Measurements from ENCODE around the gene GPC6.
A peak's percentile ranks its signal among the peaks of the same experiment; 100 is the strongest.
"Not testable (repeated sequence)": the region's sequence is repeated elsewhere in the genome, so short reads cannot be mapped to it uniquely, and the experiment has no call there.

The GPC6 gene

DNA sequence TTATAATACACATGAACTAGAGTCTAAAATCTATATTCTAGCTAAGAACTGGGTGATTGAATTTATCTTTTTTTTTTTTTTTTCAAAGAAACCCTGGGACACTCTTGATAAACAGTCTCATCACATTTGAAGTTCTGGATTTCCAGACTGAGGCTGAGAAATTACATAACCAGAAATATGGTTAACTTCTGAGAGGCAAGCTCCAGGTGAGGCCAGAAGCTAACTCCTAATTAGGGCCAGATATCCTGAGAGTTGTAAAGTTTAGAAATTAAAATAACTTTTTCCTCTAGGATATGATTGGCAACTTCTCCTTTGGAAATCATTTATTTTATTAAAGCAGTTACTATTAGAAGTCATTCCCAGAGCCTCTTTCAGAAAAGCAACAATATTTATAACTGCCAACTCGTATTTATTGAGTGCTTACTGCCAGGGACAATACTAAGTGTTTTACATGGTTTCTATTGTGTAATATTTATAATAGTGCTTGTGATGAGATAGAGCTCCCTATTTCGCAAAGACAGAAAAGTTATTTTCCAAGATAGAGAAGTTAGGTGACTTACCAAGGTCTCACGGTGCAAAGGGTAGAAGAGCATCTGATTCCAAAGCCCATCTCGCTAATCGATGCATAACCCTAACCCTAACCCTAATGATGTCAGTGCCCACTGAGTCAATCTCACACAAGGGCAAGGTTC lies 1065.2 kb downstream of the GPC6 start:
- no peak for DNase-seq

DNA sequence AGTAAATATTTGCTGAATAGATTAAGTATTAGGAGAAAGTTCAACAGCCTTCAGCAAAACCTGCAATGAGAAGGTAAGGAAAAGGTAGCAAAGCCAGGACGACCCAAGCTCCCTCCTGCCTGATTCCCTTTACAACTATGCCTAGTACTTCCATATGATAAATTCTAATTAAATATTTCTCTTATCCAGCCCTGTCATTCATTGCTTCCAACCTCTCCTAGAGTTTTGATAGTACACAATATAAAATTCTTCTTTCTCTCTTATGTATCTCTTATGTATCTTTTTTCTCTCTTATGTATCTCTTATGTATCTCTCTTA lies 1065.7 kb downstream of the GPC6 start:
- no peak for DNase-seq

DNA sequence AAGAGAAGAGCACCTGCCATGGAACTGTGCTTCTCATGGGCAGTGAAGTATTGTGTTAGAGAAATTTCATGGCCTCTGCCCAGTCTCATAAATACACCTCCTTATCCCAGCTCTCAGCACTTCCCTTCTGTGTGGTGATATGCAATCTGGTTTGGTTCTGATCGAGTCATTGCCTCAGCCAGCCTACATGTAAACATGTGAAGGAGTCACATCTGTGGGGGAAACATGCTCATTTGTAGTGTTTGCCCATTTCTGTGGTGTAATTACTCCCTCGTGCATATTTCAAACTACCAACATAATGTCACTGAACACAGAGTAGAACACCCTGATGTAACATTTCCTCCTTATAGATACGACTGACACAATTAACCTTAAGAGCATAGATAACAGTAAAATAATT lies 1069.9 kb downstream of the GPC6 start:
- DNase-seq, result no peak

DNA sequence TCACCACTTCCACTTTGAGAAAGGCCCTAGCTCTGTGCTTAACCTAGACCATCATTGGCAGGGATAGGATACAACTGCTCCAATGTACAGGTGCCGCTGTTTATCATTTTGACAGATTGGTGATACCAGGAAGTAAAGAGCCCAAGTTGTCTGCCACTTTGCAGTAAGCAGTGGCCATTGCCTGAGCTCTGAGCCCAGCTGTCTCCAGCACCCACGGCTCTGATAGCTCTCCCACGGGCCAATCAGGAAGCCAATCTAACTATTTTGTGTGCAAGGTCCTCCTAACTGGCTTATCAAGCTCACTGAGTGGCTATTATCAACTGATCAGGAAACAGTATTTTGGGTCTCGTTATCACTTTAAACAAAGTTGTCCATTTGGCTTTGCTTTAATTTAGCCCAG lies 1071.7 kb downstream of the GPC6 start:
- no peak for DNase-seq

- DNase-seq, result no peak
Observed at GRCh38 chr13:94300401-94300800, 1073.8 kb downstream of the GPC6 start.

DNA sequence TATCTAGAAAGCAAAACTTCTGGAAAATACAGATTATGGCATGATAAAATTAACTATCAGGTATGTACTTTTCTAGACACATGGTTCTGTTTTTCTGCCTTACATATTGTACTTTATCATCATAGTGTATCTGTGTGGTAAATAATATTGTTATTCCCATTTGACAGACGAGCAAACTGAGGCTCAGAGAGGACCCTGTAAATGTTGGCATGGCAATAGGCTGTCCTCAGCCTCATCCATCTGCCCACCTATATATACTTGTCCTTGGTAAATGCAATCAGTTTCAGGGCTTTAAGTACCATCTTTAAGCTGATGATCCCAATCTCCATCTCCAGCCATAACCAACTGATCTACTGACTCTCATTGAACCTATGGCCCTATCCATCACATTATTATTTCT lies 1074.9 kb downstream of the GPC6 start:
- no peak for DNase-seq

DNA sequence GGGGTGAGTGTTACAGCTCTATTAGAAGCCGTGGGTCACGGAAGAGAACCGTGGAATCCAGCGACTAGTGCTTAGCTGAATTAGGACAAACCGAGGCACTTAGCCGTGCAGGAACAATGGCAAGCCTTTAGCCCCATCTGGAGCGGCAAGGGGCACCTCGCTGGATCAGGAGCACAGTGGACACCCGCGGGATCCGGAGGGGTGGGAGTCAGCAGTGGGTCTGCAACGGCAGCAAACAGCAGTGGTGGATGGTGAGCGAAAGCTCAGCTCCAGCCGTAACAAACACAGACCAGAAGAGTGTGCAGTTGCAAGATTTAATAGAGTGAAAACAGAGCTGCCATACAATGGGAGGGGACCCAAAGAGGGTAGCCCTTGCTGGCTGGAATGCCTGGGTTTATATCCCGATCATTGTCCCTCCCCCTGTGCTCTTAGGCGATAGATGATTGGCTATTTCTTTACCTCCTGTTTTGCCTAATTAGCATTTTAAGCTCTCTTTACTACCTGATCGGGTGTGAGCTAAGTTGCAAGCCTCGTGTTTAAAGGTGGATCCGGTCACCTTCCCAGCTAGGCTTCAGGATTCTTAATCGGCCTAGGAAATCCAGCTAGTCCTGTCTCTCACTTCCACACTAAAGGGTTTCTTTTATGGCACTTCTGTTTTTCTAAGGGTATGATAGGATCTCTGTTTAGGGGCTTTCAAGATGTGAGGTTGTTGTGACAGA lies 1076.4 kb downstream of the GPC6 start:
- DNase-seq, result not testable (repeated sequence)

DNA sequence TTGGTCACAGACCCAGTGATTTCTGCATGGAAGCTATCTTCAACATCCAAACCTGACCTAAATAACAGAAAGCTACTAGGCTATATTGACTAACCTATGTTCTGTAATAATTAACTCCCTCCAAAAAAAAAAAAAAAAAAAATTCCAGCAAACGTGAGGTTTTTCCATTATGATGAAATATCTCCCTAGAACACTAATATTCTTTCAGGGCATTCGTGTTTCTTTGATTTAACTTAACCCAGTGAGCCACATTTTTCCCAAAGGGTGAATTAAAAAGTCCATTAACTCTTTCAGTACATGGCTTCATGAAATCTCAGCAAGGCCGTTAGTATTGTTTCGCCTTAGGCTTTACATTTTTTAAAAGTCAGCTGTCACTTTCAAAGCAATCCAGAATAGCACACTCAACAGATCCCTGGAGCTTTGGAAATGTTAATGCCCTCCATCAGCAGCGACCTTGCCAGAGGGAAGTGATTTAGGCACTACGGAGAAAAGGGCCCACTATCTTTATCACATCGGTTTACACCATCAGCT lies 1077.1 kb downstream of the GPC6 start:
- no peak for DNase-seq

DNA sequence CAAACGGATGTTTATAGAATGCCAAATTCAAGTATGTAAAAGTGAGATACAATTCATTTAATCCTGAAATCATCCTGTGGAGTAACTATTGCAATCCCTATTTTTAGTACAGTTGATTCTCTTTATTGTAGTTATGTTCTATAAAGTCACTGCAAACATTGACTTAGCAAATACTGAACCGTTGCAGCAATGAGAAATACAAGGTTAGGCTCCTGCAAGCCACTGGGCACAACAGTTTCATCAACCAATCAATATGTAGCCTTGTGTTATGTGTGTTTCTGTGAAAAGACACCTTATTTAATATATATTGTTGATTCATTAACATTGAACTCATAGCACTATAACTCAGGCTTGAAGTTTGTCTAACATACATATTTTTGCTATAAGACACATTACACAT lies 1078.4 kb downstream of the GPC6 start:
- DNase-seq, result no peak

- DNase-seq, result peak; percentile 78
Observed at GRCh38 chr13:94305463-94305862, 1078.9 kb downstream of the GPC6 start.

GRCh38 chr13:94305934-94306333 lies 1079.3 kb downstream of the GPC6 start:
- DNase-seq, result peak; percentile 6

- peak; percentile 14 for DNase-seq
Observed at GRCh38 chr13:94308832-94309231, 1082.2 kb downstream of the GPC6 start.

DNA sequence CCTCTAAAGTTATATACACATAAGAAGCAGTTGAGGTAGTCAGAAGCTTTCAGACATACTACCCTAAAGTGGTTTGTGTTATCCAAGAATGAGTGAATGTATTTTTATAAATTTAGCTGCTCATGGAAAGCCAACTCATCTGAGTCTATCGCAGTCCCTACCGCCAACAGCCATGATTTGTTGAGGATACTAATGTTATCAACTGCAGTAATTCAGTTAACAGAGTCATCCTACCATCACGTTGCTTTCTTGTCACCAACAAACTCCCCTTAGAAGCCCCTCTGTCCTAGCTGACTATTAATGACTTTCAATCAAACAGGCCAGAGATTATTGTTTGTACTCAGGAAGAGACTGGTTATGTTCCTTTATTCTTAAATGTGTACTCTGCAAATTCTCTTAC lies 1083.0 kb downstream of the GPC6 start:
- DNase-seq, result peak; percentile 24

DNA sequence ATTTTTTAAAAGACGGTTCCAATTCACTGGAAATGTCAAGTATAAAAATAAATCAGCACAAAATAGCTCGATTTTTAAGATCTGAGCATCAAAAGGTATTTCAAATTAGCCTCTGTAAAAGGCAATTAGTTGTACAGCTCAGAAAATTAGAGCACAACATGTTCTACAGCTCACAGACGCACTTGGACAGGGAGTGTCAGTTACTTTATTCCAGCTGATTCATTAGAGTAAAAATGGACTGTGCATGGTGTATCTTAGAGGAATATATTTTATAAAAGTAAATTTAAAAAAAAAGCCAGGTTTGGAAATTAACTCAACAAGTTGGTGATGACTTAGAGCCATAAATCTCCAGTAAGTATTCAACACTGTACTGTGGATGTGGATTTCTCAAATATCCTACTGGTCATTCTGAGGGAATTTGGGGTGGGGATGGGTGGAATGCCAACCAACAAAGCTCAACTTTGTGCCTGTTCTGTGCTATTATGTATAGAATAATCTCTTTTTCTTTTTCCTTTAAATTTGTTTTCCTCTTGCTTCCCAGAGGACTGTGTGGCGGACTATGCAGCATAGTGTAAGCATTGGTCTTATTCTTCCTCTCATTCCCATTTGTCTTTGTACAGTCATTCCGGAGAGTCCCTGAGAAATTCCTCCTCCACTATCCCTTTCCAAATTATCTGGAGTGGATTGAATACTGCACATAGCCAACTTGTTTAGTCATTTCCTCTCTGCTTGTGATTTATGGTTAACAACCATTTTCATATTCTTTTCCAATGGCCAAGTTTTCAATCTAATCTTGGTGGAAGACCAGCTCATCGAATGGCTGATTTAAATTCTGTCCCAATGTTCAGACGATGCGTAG lies 1083.6 kb downstream of the GPC6 start:
- DNase-seq, result peak; percentile 93

DNA sequence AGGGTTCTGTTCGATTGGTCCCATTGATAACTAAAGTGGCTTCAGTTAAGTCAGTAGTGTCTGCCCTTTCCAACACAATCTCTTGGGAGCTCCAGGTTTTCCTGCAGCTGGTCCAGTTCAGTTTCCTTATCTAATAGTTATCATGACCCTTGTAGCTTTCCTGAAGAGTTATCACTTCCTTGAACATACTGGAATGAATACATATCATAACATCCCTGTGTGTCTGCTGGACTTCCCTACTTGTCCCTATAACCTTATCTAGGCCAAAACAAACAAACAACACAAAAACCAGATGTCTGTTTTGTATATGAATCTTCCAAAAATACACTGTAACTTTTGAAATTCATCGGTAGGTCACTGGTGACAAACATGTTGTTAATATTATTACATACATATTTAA lies 1085.3 kb downstream of the GPC6 start:
- peak; percentile 6 for DNase-seq

- no peak for DNase-seq
Observed at GRCh38 chr13:94312511-94313216, 1086.1 kb downstream of the GPC6 start.

- DNase-seq, result no peak
Observed at GRCh38 chr13:94313321-94313910, 1086.8 kb downstream of the GPC6 start.

DNA sequence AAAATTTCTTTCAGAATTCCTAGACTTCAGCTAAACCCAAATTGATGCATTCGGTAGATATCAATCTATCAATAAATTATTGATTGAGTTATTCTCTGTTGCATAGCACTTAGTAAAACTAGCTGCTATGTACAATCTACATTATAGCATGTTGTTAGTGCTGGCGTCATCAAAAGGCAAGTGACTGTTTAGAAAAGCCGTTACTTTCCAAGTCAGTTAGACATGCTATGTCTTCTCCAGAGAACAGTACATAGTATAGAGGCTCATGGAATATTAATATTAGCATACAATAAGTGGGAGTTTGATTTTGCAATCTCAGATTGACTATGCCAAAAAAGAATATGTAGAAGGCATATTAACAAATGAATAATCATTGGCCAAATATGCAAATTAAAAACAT lies 1087.3 kb downstream of the GPC6 start:
- no peak for DNase-seq

DNA sequence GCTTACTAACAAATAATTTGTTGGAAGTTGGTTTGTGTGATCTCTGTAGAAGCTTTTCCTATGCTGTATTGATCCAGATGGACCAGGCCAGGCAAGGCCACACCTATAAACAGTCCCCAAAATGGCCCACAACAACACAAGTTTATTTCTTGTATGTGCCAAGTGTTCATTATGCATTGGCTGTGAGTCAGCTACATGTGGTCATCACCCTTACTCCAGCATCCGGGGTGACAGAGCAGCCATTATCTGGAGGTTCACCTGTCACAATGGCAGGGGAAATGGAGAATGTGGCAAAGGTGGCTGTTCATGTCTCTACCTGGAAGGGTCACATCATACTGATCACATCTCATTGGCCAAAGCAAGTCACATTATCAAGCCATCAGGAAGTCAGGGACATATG lies 1088.6 kb downstream of the GPC6 start:
- no peak for DNase-seq

DNA sequence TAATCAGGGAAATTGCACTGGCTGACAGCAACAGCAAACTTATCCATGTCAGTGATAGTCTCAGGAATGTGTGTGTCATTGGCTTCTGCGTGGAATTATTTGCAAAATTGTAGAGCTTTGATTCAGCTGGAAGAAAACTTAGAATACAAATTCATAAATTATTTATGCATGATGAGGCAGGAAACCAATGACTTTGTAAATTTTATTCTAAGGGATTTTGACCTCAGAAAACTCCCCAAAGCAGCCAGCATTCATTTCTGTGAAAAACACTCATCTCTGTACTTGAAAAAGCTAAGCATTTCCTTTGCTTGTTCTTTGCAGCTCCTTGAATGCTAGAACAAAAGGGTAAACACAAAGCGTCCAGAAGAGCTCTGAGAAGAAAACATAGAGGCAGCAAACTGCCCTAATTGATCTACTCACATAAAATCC lies 1090.5 kb downstream of the GPC6 start:
- DNase-seq, result peak; percentile 66

GRCh38 chr13:94318418-94318817 lies 1091.8 kb downstream of the GPC6 start:
- DNase-seq, result no peak

DNA sequence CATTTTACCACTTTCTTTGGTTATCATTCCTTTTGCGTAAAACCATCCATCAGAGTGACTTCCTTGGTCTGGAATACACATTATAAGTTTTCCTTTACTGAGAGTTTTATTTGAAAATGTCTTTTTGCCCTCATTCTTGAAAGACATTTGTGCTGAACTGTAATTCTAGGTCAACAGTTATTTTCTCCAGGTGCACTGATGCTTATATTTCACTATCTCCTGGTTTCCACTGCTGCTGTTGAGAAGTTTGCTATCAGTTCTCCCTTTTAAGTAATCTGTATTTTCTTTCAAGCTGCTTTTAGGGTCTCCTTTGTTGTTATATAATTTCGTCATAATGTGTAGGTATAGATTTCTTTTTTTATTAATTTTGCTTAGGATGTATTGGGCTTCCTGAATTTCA lies 1092.9 kb downstream of the GPC6 start:
- DNase-seq, result no peak
